IPS DF 4.7 (cell line): ENCODE results near the gene MTMR2.

Experiments
- DNase-seq: peaks from one replicate; pipeline ENCODE4 v3.0.0-alpha.2; 2013; ENCODE audit warnings: low spot score; ENCODE audit errors: extremely low read depth

The MTMR2 gene

DNA sequence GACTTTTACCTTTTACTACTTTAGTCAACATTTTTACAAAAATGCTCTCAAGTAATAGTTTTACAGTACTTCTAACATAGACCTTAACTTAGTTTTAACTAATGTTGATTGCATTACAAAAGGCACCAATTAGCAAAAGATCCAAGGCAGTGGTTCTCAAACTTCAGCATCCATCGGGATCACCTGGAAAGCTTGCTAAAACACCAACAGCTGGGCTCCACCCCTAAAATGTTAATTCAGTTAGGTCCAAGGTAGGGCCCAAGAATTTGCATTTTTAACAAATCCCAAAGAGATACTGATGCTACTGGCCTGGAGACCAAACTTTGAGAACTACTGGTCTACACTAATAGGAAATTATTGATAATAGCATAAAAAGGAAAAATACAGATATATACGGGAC is 5.9 kb downstream of the MTMR2 start:
- DNase-seq = no peak

DNA sequence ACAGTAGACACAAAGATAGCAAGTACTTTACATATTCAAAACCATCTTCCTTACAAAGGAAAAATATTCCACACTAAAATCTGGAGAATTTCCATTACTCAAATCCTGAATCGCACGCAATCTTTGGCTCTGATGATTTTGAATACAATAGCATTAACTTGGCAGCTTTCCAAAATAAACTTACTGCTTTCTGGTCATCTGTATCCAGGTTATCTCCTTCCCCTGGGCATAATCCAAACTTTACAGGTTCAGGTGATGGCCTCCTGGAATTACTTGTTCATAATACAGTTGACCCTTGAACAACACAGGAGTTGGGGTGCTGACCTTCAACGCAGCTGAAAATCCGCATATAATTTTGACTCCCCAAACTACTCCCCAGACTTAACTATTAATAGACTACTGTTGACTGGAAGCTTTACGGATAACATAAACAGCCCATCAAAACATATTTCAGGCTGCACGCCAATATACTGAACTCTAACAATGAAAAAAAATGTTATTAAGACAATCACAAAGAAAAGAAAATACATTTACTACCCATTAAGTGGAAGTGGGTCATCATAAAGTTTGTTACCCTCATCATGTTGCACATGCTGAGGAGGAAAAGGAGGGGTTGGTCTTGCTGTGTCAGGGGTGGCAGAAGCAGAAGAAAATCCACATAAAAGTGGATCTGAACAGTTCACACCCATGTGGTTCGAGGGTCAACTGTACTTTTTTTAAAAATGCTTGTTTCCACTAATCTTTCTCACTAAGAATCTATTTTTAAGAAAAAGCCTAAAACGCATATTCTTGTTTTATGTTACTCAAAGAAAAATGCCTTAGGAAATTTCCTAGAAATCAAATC is 6.5 kb downstream of the MTMR2 start:
- DNase-seq = no peak

DNA sequence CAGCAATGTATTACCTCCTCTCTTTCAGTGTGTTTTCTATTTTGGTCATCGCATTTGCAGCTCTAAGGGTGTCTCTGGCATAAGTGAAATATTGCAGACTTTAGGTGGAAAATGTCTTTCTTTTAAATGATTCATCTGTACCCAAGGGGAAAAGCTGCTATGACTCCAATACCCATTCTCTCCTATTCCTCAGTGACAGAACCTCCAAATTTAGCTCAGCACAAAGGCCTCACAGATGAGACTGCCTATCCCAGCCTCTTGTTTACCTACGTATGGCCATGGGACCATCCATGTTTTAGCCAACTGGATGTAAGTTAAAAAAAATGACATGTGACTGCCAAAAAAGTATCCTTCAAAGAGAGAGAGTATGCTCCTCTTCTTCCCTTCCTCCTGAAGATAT is 7.9 kb downstream of the MTMR2 start:
- no peak for DNase-seq

DNA sequence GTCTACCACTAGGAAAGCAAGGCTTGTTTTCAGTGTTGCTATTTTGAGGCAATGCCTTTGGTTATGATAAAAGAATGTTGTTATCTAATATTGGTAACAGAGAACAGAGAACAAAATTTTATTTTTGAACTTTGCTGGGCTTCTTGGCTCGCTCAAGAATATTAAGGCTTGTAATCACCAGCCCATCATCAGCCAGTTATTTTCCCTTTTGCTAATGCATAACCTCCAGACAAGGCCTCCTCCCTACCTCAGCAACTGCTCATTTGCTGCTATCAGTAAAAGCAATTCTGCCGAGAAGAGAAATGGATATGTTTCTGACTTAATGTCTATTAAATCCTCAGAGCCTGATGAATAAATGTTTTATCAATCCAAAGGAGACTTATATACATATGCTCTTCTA is 8.9 kb downstream of the MTMR2 start:
- no peak for DNase-seq

DNA sequence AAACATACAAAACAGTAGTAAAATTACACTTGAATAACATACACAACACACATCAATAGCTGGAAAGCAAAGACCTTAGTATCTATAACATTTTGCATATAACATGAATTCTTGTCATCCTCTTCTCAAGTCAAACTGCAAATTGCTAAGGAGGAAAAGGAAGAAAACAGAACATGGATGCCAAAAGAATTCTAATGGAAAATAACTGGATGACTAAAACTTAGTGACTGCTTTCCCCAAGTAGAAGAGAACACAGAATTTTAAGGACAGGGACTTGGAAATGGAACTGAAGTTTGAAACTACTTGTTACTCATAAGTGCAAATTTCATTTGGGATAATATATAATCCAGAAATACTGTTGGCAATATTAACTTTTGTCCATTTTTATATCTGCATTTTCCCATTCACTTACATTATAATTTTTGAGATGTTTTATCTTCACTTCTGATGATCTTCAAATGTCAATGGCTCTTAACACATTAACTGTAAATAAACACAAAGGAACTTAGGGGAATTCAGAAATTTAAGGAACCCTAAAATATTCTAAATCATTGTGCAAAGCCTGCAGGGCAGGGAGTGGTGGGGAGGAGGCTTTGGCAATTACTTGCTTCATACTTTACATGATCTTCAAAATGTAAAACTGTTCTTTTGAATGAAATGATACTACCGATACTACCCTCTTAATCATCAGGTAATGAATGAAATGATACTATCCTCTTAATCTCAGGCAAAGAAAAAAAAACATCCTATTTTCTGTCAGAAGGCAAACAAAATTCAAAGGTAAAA is 9.9 kb downstream of the MTMR2 start:
- DNase-seq = no peak

DNA sequence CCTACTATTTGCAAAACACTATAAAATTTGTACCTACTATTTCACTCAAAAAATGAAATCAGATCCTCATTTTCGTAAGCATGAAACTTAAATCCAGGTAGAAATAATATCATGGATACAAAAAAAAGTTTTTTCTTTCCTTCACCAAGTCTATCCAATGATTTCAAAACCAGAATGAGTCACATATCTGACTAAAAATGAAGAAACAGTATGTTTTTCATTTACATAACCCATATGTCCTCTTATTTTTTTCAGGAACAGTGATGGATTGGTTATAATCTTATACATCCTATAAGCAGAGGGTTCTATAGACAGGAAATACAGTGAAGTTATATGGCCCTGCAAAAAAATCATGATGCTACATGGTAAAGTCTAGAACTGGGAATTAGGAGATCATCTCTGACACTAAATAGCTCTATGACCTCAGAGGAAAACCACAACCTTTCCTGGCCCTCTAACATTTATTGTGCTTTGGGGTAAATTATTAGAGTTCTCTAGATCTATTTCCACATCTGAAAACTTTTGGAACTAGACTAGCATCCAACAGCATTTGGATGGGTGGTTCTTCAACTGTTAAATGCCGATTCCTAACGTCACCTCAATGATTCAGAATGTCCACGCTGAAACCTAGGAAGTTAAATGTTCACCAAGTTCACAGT is 10.9 kb downstream of the MTMR2 start:
- DNase-seq = no peak

DNA sequence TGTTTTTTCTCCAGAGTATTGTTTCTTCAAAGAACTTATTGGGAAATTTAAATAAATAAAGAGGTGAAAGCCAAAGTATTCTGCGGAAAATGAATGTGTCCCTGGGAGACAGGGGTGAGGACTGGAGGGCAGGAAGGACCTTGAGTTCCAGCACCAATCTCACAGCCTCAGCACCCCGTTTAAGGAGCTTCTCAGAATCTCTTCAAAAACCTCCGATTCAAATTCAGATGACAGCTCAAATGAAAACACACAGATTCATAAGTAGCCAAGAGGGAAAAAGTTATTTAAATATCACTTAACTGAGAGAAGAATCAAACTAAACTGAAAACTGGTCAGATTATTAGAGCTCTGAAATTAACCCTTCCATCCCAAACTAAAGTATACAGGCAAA is 12.5 kb downstream of the MTMR2 start:
- no peak for DNase-seq

DNA sequence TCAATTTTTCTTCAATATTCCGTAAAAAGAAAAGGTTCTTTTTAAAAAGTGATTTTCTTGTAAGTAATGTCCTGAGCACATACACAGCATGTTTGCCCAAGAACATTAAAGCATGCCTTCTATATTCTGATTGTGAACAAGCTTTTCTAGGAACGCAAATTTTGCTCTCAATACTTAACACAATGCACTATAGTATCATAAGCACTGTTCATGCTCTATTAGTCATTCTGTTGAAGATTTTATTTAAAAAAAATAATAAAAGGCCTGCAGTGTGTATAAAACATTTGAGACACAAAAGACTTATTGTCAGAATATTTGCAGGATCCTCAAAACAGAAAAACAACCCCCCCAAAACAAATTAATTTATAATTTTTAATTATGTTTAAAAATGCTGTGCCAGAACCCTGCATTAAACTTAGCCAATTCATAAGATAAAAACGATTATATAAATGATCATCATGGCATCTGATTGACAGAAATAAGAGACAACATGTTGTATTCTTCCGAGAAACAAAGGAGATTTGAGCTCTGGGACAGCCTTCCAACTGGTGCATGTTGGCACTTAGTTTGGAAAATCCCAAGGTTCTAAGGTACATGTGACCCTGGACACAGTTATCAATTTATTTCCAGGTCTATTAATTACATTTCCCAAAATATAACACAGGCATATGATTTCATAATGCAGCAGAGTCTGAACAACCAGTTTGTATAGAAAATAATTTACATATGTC is 13.1 kb downstream of the MTMR2 start:
- no peak for DNase-seq

DNA sequence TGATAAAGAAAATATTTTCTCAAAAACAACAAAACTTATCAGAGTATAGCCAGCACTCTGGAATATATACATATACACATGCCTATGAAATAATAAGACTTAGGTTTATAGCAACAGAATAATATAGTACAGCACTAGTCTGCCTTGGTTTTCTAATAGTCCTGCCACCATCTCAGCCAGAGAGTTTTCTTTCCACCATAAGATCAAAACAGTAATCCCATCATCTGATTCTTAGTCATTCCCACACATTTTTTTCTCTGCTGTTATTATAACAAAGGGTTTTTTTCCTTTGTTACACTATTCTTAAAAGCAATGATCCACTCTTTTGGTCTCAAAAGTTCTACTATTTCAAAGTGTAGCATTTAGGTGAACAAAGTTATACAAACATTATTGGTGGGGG is 15.1 kb downstream of the MTMR2 start:
- no peak for DNase-seq

DNA sequence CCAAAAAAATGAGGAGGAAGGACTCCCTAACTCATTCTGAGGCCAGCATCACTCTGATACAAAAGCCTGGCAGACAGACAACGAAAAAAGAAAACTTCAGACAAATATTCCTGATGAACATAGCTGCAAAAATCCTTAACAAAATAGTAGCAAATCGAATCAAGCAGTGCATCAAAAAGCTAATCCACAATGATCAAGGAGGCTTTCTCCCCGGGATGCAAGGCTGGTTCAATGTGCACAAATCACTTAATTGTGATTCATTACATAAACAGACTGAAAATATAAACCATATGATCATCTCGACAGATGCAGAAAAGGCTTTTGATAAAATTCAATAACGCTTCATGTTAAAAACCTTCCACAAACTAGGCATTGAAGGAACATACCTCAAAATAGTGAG is 16.4 kb downstream of the MTMR2 start:
- DNase-seq = no peak

DNA sequence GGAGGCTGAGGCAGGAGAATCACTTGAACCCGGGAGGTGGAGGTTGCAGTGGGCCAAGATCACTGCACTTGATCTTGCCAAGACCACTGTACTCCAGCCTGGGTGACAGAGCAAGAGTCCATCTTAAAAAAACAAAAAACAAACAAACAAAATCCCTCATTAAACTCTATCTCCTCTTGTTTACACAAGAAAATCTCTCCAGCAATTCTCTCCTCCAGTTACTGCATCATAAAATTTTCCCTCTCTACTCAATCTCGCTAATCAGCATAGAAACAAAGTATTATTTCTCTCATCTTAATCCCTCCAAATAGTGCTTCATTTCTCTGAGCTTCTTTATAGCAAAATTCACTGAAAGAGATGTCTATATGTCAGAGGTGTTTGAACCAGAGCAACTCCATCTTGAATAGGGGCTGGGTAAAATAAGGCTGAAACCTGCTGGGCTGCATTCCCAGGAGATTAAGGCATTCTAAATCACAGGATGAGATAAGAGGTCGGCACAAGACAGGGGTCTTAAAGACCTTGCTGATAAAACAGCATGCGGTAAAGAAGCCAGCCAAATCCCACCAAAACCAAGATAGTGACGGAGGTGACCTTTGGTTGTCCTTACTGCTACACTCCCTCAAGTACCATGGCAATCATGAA is 19.8 kb downstream of the MTMR2 start:
- DNase-seq = no peak

DNA sequence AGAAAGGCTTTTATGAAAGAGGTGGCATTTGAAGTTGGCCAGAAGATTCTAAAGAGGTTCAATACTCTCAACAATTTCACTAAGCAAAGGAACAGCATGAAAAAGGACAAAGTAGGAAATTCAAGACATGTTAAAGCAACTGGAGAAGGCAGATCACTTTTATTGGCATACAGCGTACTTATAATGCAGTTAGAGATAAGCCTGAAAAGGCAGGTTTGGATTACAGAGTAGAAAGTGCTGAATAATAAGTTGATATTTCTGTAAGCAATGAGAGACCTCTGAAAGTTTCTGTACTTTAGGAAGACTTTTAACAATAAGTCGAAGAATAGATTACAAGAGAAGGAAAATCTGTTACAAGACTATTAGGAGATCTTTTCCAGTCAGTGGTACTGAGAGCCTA is 25.1 kb downstream of the MTMR2 start:
- no peak for DNase-seq

DNA sequence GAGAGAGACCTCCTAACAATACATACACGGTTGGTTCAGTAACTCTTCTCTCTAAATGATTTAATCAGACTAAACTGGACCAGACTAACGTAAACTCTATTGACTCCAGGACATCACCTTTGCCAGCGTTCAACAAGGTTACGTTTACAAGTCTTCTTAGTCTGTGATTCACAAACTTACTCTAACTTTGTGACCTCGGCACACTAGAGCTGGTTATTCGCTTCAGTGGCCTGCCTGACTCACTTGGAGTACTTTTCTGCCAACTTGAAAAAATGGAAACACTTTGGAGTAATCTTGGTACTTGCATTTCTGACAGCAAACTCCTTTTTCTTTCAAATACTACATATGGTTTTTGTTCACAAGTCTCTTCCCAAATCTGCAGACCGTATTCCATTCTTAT is 26.2 kb downstream of the MTMR2 start:
- DNase-seq = no peak

DNA sequence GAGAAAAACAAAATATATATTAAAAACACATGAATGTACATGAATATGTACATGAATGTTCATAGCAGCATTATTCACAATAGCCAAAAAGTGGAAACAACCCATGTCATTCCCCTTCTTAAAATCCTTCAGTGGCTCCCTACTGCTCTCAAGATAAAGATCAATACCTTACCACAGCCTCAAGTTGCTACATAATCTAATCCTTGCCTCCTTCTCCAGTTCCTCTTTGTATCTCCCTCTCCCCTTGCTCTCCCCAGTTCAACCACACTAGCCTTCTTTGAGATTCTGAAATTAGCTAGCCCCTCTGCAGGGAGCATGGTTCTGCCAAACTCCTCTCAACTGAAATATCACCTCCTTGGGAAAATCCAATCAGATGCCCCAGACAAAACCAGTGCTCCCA is 28.1 kb downstream of the MTMR2 start:
- no peak for DNase-seq

DNA sequence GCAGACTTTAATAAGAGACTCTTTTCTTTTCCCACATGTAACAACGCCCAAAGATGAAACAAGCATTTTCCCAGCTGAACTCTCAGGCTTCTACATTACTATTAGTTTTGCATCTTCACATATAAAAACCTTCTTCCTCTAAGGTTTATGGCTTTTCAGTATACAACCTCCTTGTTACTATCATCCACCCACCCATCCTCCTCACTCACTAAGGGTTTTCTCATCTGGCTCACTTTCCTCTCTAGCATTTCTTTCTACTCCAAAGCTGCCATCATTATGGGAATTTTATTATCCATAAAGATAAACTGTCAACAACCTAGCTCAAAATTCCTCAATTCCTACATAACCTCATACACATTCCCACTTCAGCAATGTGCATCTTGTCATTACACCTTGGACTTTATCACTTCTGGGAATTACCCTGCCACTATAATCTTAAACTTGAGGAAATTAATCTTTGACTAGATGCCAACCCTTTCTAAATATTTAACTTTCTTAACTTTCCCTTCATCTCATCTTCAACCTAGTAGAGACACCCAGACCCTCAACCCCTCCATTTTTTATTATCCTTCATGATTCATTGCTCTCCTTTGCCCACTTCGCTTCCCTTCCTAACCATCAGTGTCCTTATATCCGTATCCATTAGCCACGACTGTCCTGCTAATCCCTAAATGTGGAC is 30.9 kb downstream of the MTMR2 start:
- no peak for DNase-seq

DNA sequence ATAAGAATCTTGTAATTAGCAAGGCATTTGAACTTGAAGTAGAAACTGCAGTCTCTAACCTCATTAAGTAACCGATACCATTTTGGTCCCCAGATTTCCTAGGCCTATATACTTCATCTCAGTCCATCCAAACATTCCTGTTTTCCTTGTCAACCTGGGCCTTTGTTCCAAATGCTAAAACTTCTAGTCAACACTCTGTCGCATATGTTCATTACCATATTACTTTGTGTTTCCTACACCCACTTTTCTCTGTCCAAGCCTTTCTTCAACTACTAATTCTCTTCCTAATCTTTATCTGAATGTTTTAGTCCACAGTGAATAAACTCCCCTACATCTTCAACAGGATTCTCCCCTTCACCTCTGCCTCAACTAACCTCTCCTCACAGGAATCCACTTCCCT is 31.4 kb downstream of the MTMR2 start:
- DNase-seq = no peak

DNA sequence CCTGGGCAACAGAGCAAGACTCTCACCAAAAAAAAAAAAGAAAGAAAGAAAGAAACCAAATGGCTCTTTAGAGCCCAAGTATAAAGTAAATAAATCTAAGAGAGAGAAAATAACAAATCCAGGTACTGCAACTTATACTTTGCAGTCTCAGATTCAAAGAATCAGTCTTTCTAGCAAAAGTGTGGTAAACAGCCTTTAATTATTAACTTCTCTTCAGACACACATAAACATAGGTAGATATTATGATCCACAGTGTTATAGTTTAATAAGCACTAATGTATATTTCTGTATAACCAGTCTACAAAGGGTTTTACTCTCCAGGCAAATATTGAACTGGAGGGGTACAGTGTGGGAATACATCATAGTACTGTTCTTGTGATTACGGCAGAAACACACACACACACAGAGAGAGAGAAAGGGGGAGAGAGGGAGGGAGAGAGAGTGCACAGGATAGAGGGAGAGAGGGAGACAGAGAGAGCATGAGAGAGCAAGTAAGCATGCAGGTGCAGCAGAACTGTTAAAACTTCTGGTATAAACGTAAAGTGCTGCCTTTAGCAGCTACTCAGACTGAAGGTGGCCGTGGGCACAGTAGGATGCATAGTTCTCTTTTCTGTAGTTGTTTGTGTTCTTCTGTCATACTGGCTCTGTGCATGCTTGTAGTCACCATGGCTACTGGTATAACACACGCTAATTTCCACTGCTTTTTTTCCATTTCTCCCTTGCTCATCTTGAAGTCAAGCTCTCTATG is 32.3 kb downstream of the MTMR2 start:
- DNase-seq = no peak

DNA sequence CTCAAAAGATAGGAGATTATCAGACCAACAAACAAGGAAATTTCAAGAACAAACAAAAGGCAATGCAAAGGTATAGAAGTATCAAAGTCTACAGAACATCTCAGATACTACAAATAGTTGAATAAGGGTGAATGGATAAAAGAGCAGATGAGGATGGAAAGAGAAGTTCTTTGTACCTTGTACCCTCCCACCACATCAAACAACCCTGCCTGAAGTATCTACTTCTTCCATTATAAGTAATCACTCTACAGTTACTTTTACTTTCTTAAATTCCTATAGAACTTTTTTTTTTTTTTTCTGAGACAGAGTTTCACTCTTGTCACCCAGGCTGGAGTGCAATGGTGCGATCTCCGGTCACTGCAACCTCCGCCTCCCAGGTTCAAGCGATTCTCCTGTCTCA is 35.1 kb downstream of the MTMR2 start:
- DNase-seq = no peak

DNA sequence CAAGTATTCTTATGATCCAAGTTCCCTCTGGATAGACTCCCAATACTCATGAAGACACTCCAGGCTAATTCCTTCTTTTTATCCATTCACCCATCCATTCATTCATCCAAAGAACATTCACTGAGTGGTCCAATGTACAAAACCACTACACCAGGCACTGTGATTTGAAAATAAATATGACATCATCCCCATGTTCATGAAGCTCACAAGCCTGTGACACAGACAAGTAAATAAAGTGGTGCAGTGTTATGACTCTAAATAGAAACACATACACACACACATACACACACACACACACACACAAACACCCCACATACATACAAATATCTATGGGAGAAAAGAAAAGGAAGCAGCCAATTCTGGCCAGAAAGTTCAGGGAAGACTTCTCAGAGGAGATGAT is 35.5 kb downstream of the MTMR2 start:
- no peak for DNase-seq

DNA sequence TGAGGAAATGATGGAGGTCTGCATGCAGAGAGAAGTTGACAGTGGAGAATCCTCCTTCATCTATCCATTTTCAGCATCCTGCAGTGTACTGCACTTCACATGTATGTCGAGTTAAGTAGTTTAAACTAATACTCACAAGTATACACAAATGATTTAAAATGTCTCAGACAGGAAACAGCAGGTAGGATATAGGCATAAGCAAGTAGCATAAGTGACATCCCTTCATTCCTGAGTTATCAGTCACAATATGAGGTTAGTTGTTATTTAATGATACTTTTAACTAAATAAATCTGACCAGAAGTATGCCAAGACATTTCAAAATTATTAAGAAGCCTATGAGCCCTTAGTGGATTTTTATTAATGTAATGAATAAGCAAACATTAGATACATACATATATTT is 37.4 kb downstream of the MTMR2 start:
- no peak for DNase-seq
